ENCODE results near the gene FGF7. TPM values are rescaled to one million over a fixed set of nuclear protein-coding genes. Genes with fewer than 3 reads are reported as not detected.
"Not testable (repeated sequence)": the region's sequence is repeated elsewhere in the genome, so short reads cannot be mapped to it uniquely, and the experiment has no call there.

FGF7 gene
- total RNA-seq, 1 experiment from 2014 or later = not detected

DNA sequence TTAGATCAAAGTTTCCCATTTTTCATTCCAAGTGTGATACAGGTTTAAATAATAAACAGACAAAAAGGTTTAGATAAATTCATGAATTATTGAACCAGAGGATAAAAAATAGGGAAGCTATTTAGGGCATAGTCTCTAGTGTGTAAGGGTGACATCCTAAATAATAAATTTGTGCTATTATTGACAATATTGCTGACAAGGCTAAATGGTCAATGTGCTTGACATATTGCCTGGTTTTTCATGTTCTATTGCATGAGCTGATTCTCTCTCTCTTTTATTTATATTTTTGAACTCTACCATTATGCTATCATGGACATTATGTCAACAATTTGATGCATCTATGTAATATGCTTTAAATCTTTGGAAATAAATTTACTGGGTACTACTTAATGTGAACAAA, 55.9 kb downstream of the FGF7 start:
- not testable (repeated sequence) for H3K79me2 ChIP-seq (ENCODE audit: insufficient read depth, low read length); H2BK5ac ChIP-seq (ENCODE audit: insufficient read length, low read length); H4K20me1 ChIP-seq (ENCODE audit: control insufficient read depth, insufficient read depth, insufficient read length); H2AK5ac ChIP-seq (ENCODE audit: insufficient read length, low read length); H2AFZ ChIP-seq (ENCODE audit: low read length); H4K8ac ChIP-seq (replicated peaks; ENCODE audit: insufficient read length, low read depth, low read length); H3K9ac ChIP-seq (ENCODE audit: extremely low read depth, insufficient read length, low read length); H2BK120ac ChIP-seq (ENCODE audit: low read depth, low read length, poor library complexity, severe bottlenecking); H3K4me1 ChIP-seq (ENCODE audit: insufficient read depth, low read length); H3K27ac Mint-ChIP-seq; H3K79me1 ChIP-seq (ENCODE audit: insufficient read depth, low read depth, low read length, poor library complexity, severe bottlenecking); H2BK15ac ChIP-seq (ENCODE audit: low read depth, low read length); H2BK20ac ChIP-seq (ENCODE audit: low read depth, low read length, poor library complexity, severe bottlenecking); H3K9me3 Mint-ChIP-seq; H3K18ac ChIP-seq (ENCODE audit: insufficient read length, low read depth, low read length); H4K91ac ChIP-seq (ENCODE audit: insufficient read length, low read depth, low read length); H3K27me3 ChIP-seq (ENCODE audit: insufficient read depth, low read length); H4K5ac ChIP-seq (ENCODE audit: insufficient read length, low read depth, low read length); H2BK12ac ChIP-seq (ENCODE audit: insufficient read length, low read depth, low read length); H3K23me2 ChIP-seq (ENCODE audit: insufficient read length, low read depth, low read length, poor library complexity, severe bottlenecking); H3K4ac ChIP-seq (ENCODE audit: low read depth, low read length); H3K23ac ChIP-seq (ENCODE audit: insufficient read length, low read depth, low read length); H3K4me1 Mint-ChIP-seq; H3K36me3 Mint-ChIP-seq (ENCODE audit: insufficient read depth in 1 of 3, low read depth in 3 of 3); DNase-seq; H3K27ac ChIP-seq (ENCODE audit: insufficient read length, low read depth, low read length); H3K4me2 ChIP-seq (ENCODE audit: insufficient read depth, insufficient read length, low read length); H3T11ph ChIP-seq (ENCODE audit: low read length); H3K56ac ChIP-seq (ENCODE audit: insufficient read length, low read depth, low read length); H3K4me3 Mint-ChIP-seq; H3K14ac ChIP-seq (ENCODE audit: insufficient read depth, low read length); H3K9me3 ChIP-seq (ENCODE audit: control insufficient read depth, low read depth, low read length); H3K27me3 Mint-ChIP-seq (ENCODE audit: low read depth)

DNA sequence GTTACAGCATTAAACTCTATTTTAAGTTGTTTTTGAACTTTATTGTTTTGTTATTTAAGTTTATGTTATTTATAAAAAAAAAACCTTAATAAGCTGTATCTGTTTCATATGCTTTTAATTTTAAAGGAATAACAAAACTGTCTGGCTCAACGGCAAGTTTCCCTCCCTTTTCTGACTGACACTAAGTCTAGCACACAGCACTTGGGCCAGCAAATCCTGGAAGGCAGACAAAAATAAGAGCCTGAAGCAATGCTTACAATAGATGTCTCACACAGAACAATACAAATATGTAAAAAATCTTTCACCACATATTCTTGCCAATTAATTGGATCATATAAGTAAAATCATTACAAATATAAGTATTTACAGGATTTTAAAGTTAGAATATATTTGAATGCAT, 62.4 kb downstream of the FGF7 start:
- not testable (repeated sequence) for H3K27me3 ChIP-seq (ENCODE audit: insufficient read depth, low read length); H2BK20ac ChIP-seq (ENCODE audit: low read depth, low read length, poor library complexity, severe bottlenecking); H3K27ac Mint-ChIP-seq; H3K9me3 Mint-ChIP-seq; H4K8ac ChIP-seq (replicated peaks; ENCODE audit: insufficient read length, low read depth, low read length); H4K5ac ChIP-seq (ENCODE audit: insufficient read length, low read depth, low read length); H3K9me3 ChIP-seq (ENCODE audit: control insufficient read depth, low read depth, low read length); H3K9ac ChIP-seq (ENCODE audit: extremely low read depth, insufficient read length, low read length); H2BK12ac ChIP-seq (ENCODE audit: insufficient read length, low read depth, low read length); H3K4me3 Mint-ChIP-seq; H2BK120ac ChIP-seq (ENCODE audit: low read depth, low read length, poor library complexity, severe bottlenecking); H3K18ac ChIP-seq (ENCODE audit: insufficient read length, low read depth, low read length); H3K27ac ChIP-seq (ENCODE audit: insufficient read length, low read depth, low read length); H3K4me1 Mint-ChIP-seq; DNase-seq; H3K4ac ChIP-seq (ENCODE audit: low read depth, low read length); H2BK5ac ChIP-seq (ENCODE audit: insufficient read length, low read length); H2BK15ac ChIP-seq (ENCODE audit: low read depth, low read length); H2AK5ac ChIP-seq (ENCODE audit: insufficient read length, low read length); H3K79me1 ChIP-seq (ENCODE audit: insufficient read depth, low read depth, low read length, poor library complexity, severe bottlenecking); H3K23ac ChIP-seq (ENCODE audit: insufficient read length, low read depth, low read length); H3K4me1 ChIP-seq (ENCODE audit: insufficient read depth, low read length); H3K27me3 Mint-ChIP-seq (ENCODE audit: low read depth); H3K4me2 ChIP-seq (ENCODE audit: insufficient read depth, insufficient read length, low read length); H3K23me2 ChIP-seq (ENCODE audit: insufficient read length, low read depth, low read length, poor library complexity, severe bottlenecking); H4K20me1 ChIP-seq (ENCODE audit: control insufficient read depth, insufficient read depth, insufficient read length); H4K91ac ChIP-seq (ENCODE audit: insufficient read length, low read depth, low read length); H3K14ac ChIP-seq (ENCODE audit: insufficient read depth, low read length); H3T11ph ChIP-seq (ENCODE audit: low read length); H3K36me3 Mint-ChIP-seq (ENCODE audit: insufficient read depth in 1 of 3, low read depth in 3 of 3); H3K79me2 ChIP-seq (ENCODE audit: insufficient read depth, low read length); H2AFZ ChIP-seq (ENCODE audit: low read length); H3K56ac ChIP-seq (ENCODE audit: insufficient read length, low read depth, low read length)
- WGBS (ENCODE audit: extremely low coverage, insufficient read length, low lambda C conversion rate) = no CpG with 5 or more reads among the region's 1 CpG
